K562 (cell line): ENCODE measurements around the gene MAP3K20. TPM values are rescaled to one million over a fixed set of nuclear protein-coding genes. Genes with fewer than 3 reads are reported as not detected.

Source experiments
- ATAC-seq: fragments of 200-7000 bp; cut with Tn5 transposase; 3 replicates; pipeline ENCODE4 v1.9.1; 2020; ENCODE audit warnings: moderate library complexity
- BruUV-seq: library from RNA; stranded (reverse); fragments of 400-500 nt; replicated peaks from 2 replicates; lab custom pipeline; 2021; lab: Mats Ljungman, UMichigan
- CTCF ChIA-PET: fragments of 300-600 bp; formaldehyde crosslinking; extraction: SDS; loops from one replicate; lab custom pipeline; 2021; ENCODE audit warnings: low intra/inter-chr PET ratio; lab: Yijun Ruan, JAX
- POLR2A ChIA-PET: fragments of 300-600, 350-650 bp; sonication (Branson Sonifier 250); formaldehyde crosslinking; extraction: SDS; loops from one replicate; lab custom pipeline; 2021; ENCODE audit warnings: antibody characterized with exemption, inconsistent platforms; lab: Yijun Ruan, JAX
- DNase-seq, 4 experiments: peaks; one replicate each; pipeline versions ENCODE4 v3.0.0 to v3.0.0-alpha.2; 2011 to 2018; ENCODE audit warnings: low spot score in 3 of 4, mixed read lengths in 3 of 4; ENCODE audit errors: extremely low read depth in 1 of 4
- FAIRE-seq: peaks from 2 replicates; lab custom pipeline; 2011; peaks lifted over from hg19 to GRCh38; lab: Jason Lieb, UNC
- H2AFZ ChIP-seq: 2 replicates; pipeline ENCODE4 v1.6.0; 2011; ENCODE audit warnings: low read depth, low read length, control low read depth, inconsistent platforms
- H3K27ac ChIP-seq: fragments of 200-600 bp; 3 replicates; pipeline ENCODE4 v1.8.0; 2011; ENCODE audit warnings: low read depth, mild to moderate bottlenecking, control low read depth, inconsistent platforms, low read length, moderate library complexity, mixed read lengths; ENCODE audit errors: extremely low read depth
- H3K27me3 ChIP-seq, 2 experiments: fragments of 300-600 bp in 1 of 2; 2 replicates in 1 of 2; 3 replicates in 1 of 2; pipeline versions ENCODE4 v1.6.0 to v1.8.0; 2011; ENCODE audit warnings: inconsistent platforms in 2 of 2, low read length in 2 of 2, mild to moderate bottlenecking in 1 of 2, mixed read lengths in 1 of 2, moderate library complexity in 1 of 2; ENCODE audit not compliant: control insufficient read depth in 2 of 2, insufficient read depth in 2 of 2
- H3K36me3 ChIP-seq: fragments of 300-600 bp; 3 replicates; pipeline ENCODE4 v1.8.0; 2011; ENCODE audit warnings: mild to moderate bottlenecking, low read length, inconsistent platforms; ENCODE audit not compliant: control insufficient read depth, insufficient read depth
- H3K4me1 ChIP-seq, 2 experiments: fragments of 200-600 bp in 1 of 2; replicated peaks in 1 of 2; 2 replicates in 1 of 2; 3 replicates in 1 of 2; pipeline versions ENCODE4 v1.5.1 to v1.8.0; 2011; ENCODE audit warnings: inconsistent platforms in 2 of 2, low read length in 2 of 2, mild to moderate bottlenecking in 1 of 2, mixed read lengths in 1 of 2, moderate library complexity in 1 of 2; ENCODE audit not compliant: control insufficient read depth in 2 of 2, insufficient read depth in 2 of 2
- H3K4me2 ChIP-seq: 2 replicates; pipeline ENCODE4 v1.6.1; 2011; ENCODE audit warnings: low read length, control low read depth, inconsistent platforms, mixed read lengths; ENCODE audit not compliant: insufficient read depth
- H3K4me3 ChIP-seq: fragments of 200-600 bp; sonication (generic), shearing (Covaris generic); 2 replicates; pipeline ENCODE4 v1.5.1; 2016; ENCODE audit warnings: control low read depth, inconsistent platforms
- H3K79me2 ChIP-seq: fragments of 200-600 bp; 3 replicates; pipeline ENCODE4 v1.8.0; 2011; ENCODE audit warnings: low read length, inconsistent platforms; ENCODE audit not compliant: control insufficient read depth, insufficient read depth
- H3K9ac ChIP-seq, 2 experiments: 2 replicates each; pipeline versions ENCODE4 v1.6.0 to v1.6.1; 2011; ENCODE audit warnings: low read depth in 2 of 2, low read length in 2 of 2, control low read depth in 1 of 2, inconsistent platforms in 1 of 2, mild to moderate bottlenecking in 1 of 2, mixed read lengths in 1 of 2; ENCODE audit not compliant: insufficient read depth in 1 of 2
- H3K9me1 ChIP-seq: one replicate; pipeline ENCODE4 v1.6.0; 2011; ENCODE audit warnings: inconsistent platforms, mild to moderate bottlenecking, low read length, moderate library complexity; ENCODE audit not compliant: control insufficient read depth, insufficient read depth
- H3K9me3 ChIP-seq: replicated peaks from 2 replicates; pipeline ENCODE4 v1.5.1; 2011; ENCODE audit warnings: low read depth, low read length, inconsistent platforms; ENCODE audit not compliant: control insufficient read depth, insufficient read depth
- H4K20me1 ChIP-seq: replicated peaks from 2 replicates; pipeline ENCODE4 v1.6.1; 2011; ENCODE audit warnings: low read length, inconsistent platforms, mixed read lengths; ENCODE audit not compliant: control insufficient read depth, insufficient read depth
- ARID2 ChIP-seq: fragments of 450-650 bp; IDR thresholded peaks from 2 replicates; pipeline ENCODE4 v1.6.1; 2017; ENCODE audit warnings: antibody characterized with exemption, mild to moderate bottlenecking
- HNRNPLL ChIP-seq: fragments of 200-400 bp; formaldehyde crosslinking; IDR thresholded peaks from 2 replicates; pipeline ENCODE4 v1.6.1; 2017; ENCODE audit warnings: low read length, low read depth, mild to moderate bottlenecking; ENCODE audit not compliant: poor library complexity, severe bottlenecking
- HNRNPUL1 ChIP-seq: fragments of 200-400 bp; formaldehyde crosslinking; IDR thresholded peaks from 2 replicates; pipeline ENCODE4 v1.6.1; 2017; ENCODE audit warnings: low read length
- IFI16 ChIP-seq: fragments of 250-450 bp; sonication (Bioruptor Pico); IDR thresholded peaks from 2 replicates; pipeline ENCODE4 v2.1.2; 2022; ENCODE audit warnings: mild to moderate bottlenecking, inconsistent platforms
- L3MBTL2 ChIP-seq: fragments of 450-650 bp; IDR thresholded peaks from 2 replicates; pipeline ENCODE4 v1.6.1; 2016; ENCODE audit warnings: mild to moderate bottlenecking, moderate library complexity
- MAFK ChIP-seq: IDR thresholded peaks from 2 replicates; pipeline ENCODE4 v1.6.1; 2011; ENCODE audit warnings: low read length, improper control_type of control experiment
- POLR2A ChIP-seq: fragments of 450-650 bp; conservative IDR thresholded peaks from 2 replicates; pipeline ENCODE4 v1.6.1; 2016
- SMARCE1 ChIP-seq: fragments of 450-650 bp; IDR thresholded peaks from 2 replicates; pipeline ENCODE4 v1.7.1; 2016; ENCODE audit warnings: mild to moderate bottlenecking
- SRSF1 ChIP-seq: fragments of 200-400 bp; formaldehyde crosslinking; IDR thresholded peaks from 2 replicates; pipeline ENCODE4 v1.6.1; 2017; ENCODE audit warnings: mild to moderate bottlenecking, low read depth, low read length, moderate library complexity
- ZBTB1 ChIP-seq: sonication (generic); formaldehyde crosslinking; IDR thresholded peaks from 2 replicates; pipeline ENCODE4 v1.8.1; 2023; ENCODE audit warnings: missing genetic modification reagents, low read depth, mild to moderate bottlenecking, borderline replicate concordance
- ZNF507 ChIP-seq: conservative IDR thresholded peaks from 2 replicates; pipeline ENCODE4 v1.6.1; 2017; ENCODE audit warnings: missing genetic modification characterization, missing compliant biosample characterization
- ZNF583 ChIP-seq: fragments of 250-450 bp; sonication (Bioruptor Pico); IDR thresholded peaks from 2 replicates; pipeline ENCODE4 v1.4.0; 2020
- ZNF77 ChIP-seq: fragments of 250-450 bp; sonication (Bioruptor Pico); IDR thresholded peaks from 2 replicates; pipeline ENCODE4 v1.5.0; 2020
- WGBS: fragments of 100-300 bp; shearing (Covaris generic); methylation state at CpG from one replicate; pipeline ENCODE4 v1.1.6; 2016; ENCODE audit warnings: low coverage, mixed read lengths; ENCODE audit not compliant: insufficient coverage; ENCODE audit errors: missing lambda C conversion rate; 5-methylcytosine and 5-hydroxymethylcytosine counted together
- in situ Hi-C: fragments of 300-500 bp; cut with MboI; formaldehyde crosslinking; loops from 4 replicates; pipeline ENCODE4 v1.15.0; 2018; ENCODE audit warnings: inconsistent platforms, mixed read lengths
- intact Hi-C: fragments of 100-400 bp; cut with micrococcal nuclease; formaldehyde crosslinking; loops from 2 replicates; pipeline ENCODE4 v1.14.2; 2022
- polyA plus RNA-seq, 8 experiments: library from polyadenylated mRNA; depleted of rRNA in 4 of 8; stranded (reverse) in 5 of 8; unstranded in 3 of 8; fragments of >200 nt; fragmentation: Nextera tagmentation in 2 of 8; fragmentation: Illumina TruSeq in 1 of 8; extraction: Ambion mirVana in 2 of 8; extraction: Trizol in 1 of 8; gene quantifications; 2 replicates each; pipeline versions ENCODE4 v1.2.1 to v1.2.3, GENCODE V29; 2011 to 2014; ENCODE audit warnings: inconsistent platforms in 1 of 8, missing spikeins in 1 of 8
- total RNA-seq, 7 experiments: library from RNA; depleted of rRNA in 6 of 7; stranded (reverse); fragments of >200 nt in 6 of 7; fragmentation: Illumina TruSeq in 2 of 7; extraction: Trizol in 2 of 7; gene quantifications; 2 replicates each; pipeline versions ENCODE4 v1.2.1 to v1.2.3, GENCODE V29; 2011 to 2021; ENCODE audit warnings: low replicate concordance in 1 of 7
- TF ChIP-seq, protein P1 (sequence below): fragments of 450-650 bp; IDR thresholded peaks from one replicate; pipeline ENCODE4 v1.6.1; 2018; ENCODE audit warnings: mild to moderate bottlenecking, moderate library complexity; ENCODE audit not compliant: partially characterized antibody
- TF ChIP-seq, protein P2 (sequence below): sonication (generic); formaldehyde crosslinking; IDR thresholded peaks from 2 replicates; pipeline ENCODE4 v1.8.1; 2023; ENCODE audit warnings: mild to moderate bottlenecking, missing genetic modification reagents, moderate library complexity

The MAP3K20 gene
- total and polyA plus RNA-seq, 9 of the 15 experiments (the other 6 are each of a cell fraction or from before 2014, with no cell fraction given) = 9.8 to 34.2 (median 27.3) TPM

DNA sequence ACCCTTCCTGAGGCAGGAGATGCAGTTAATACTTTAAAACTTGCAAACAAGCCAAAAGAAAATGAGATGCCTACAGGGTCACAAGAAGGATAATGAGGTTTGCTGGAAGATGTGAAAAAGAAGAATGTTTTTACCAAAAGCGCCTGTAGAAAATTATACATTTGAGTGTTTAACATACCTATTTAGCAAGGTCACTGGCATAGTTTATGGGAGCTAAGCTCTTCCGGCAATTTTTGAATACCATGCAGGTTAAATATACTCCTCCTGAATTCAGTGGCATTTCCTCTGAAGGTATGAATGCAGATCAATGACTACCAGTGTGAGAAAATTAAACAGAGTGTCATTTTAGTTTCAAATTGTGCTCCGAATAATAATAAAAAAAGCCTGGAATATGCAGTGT lies 21.2 kb upstream of the MAP3K20 start:
- WGBS = 3% methylated on average over 3 of the region's 3 CpGs
- Histone ChIP-seq H3K27ac (no peak overlapping the region), H3K4me2 (no peak overlapping the region), H3K36me3 (no peaks in the 10 kb centered on the region), H3K4me3 (no peak overlapping the region), H3K9me3 (no peaks in the 10 kb centered on the region), H2AFZ (no peak overlapping the region), H3K79me2 (no peaks in the 10 kb centered on the region), H3K9ac (no peak overlapping the region), H3K9me1 (no peaks in the 10 kb centered on the region), H4K20me1 (no peaks in the 10 kb centered on the region), H3K4me1 (no peaks in the 10 kb centered on the region), H3K27me3 (peaks cover 34 to 38% of the 10 kb centered on the region in 2 experiments)
- TF ChIP-seq ARID2 = no peak
- ATAC-seq (no peak), FAIRE-seq (no peak), DNase-seq (no peak)
- ChIA-PET POLR2A (no interaction called here), CTCF (no interaction called here)
- intact Hi-C loops = no loop called here
- no TSS peak for BruUV-seq
- in situ Hi-C loops = no loop called here

DNA sequence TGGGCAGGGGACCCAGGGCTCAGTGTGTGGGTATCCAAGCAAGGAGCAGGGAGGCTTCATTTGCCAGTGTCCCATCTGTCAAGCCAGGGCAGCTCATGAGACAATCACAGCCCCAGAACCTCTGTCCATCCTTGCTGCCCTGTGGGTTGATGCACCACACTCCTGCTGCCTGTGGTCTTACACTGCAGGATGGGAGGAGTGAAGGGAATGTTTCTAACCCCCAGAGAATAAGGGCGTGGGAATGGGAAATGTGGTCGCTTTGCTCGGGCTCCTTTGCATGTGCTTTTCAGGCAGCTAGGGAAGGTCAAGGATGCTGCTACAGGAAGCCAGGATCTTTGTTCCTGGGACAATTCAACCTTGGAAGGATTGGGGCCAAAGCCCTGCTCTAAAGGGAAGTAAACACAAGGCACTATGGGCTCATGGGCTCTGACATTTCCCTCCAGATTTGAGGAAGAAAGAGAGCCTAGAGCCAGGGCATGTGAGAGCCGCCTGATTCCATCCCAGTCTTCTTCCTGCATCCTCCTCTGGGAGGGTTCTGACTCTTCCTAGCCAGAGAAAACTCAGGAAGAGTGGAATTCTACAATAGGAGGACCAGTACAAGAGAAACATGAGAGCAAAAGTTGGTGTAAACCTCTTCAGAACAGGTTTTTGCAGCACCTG lies 18.8 kb upstream of the MAP3K20 start:
- in situ Hi-C loops (no loop called here), intact Hi-C loops (no loop called here)
- Histone ChIP-seq H3K9me1 (no peaks in the 10 kb centered on the region), H3K4me3 (no peak overlapping the region), H2AFZ (no peak overlapping the region), H3K36me3 (no peaks in the 10 kb centered on the region), H3K79me2 (no peaks in the 10 kb centered on the region), H3K27ac (no peak overlapping the region), H3K9me3 (no peaks in the 10 kb centered on the region), H4K20me1 (no peaks in the 10 kb centered on the region), H3K9ac (no peak overlapping the region), H3K27me3 (peaks cover 28 to 29% of the 10 kb centered on the region in 2 experiments; a peak in 4 of 5 replicates), H3K4me1 (no peaks in the 10 kb centered on the region), H3K4me2 (no peak overlapping the region)
- DNase-seq = no peak
- BruUV-seq = no TSS peak
- ChIA-PET CTCF (no interaction called here), POLR2A (interaction anchor here (0.6 to 1.0 kb wide), 4 partner anchors 8 to 113 kb away, joined by 3 to 4 read pairs (median 4); no protein-coding TSS in a partner anchor)
- WGBS = 0% methylated on average over 4 of the region's 4 CpGs
- FAIRE-seq = no peak
- ATAC-seq = no peak
- no peak for TF ChIP-seq IFI16 (CRISPR knock-in tag)
- no peak for TF ChIP-seq ZNF583 (CRISPR knock-in tag)
- no peak for TF ChIP-seq ZNF77
- no peak for TF ChIP-seq POLR2A
- no peak for TF ChIP-seq SMARCE1
- TF ChIP-seq MAFK = no peak
- no peak for TF ChIP-seq HNRNPUL1
- TF ChIP-seq, protein P1, sequence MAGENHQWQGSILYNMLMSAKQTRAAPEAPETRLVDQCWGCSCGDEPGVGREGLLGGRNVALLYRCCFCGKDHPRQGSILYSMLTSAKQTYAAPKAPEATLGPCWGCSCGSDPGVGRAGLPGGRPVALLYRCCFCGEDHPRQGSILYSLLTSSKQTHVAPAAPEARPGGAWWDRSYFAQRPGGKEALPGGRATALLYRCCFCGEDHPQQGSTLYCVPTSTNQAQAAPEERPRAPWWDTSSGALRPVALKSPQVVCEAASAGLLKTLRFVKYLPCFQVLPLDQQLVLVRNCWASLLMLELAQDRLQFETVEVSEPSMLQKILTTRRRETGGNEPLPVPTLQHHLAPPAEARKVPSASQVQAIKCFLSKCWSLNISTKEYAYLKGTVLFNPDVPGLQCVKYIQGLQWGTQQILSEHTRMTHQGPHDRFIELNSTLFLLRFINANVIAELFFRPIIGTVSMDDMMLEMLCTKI = no peak
- TF ChIP-seq ZNF507 = no peak
- TF ChIP-seq, protein P2, sequence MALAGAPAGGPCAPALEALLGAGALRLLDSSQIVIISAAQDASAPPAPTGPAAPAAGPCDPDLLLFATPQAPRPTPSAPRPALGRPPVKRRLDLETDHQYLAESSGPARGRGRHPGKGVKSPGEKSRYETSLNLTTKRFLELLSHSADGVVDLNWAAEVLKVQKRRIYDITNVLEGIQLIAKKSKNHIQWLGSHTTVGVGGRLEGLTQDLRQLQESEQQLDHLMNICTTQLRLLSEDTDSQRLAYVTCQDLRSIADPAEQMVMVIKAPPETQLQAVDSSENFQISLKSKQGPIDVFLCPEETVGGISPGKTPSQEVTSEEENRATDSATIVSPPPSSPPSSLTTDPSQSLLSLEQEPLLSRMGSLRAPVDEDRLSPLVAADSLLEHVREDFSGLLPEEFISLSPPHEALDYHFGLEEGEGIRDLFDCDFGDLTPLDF = no peak
- no peak for TF ChIP-seq L3MBTL2
- TF ChIP-seq SRSF1 = no peak
- TF ChIP-seq ZBTB1 (CRISPR knock-in tag) = no peak
- no peak for TF ChIP-seq HNRNPLL
